ENCODE data around the gene SYNPO2. TPM values are rescaled to one million over a fixed set of nuclear protein-coding genes. Genes with fewer than 3 reads are reported as not detected.
"Not testable (repeated sequence)": the region's sequence is repeated elsewhere in the genome, so short reads cannot be mapped to it uniquely, and the experiment has no call there.

Gene SYNPO2
- total RNA-seq, 1 donor from 2014 or later: 0.42 TPM

- Histone ChIP-seq H3K36me3 (ENCODE audit: control insufficient read depth, insufficient read depth, low read length) (no peaks in the 10 kb centered on the region), H3K27me3 (ENCODE audit: control insufficient read depth, insufficient read depth, low read length) (no peaks in the 10 kb centered on the region), H3K4me3 (ENCODE audit: low read depth, low read length) (no peak overlapping the region)
- peak; percentile 69 for TF ChIP-seq CTCF (IDR thresholded peaks at IDR 0.05; ENCODE audit: insufficient read depth, low read length, poor library complexity, severe bottlenecking)
- no peak for DNase-seq (ENCODE audit: low read depth)
Observed at GRCh38 chr4:118969359-118969758, 80.7 kb downstream of the SYNPO2 start.

GRCh38 chr4:118972167-118972566 is 83.5 kb downstream of the SYNPO2 start:
- H3K4me3 ChIP-seq (ENCODE audit: low read depth, low read length): no peak overlapping the region
- no peaks in the 10 kb centered on the region for H3K36me3 ChIP-seq (ENCODE audit: control insufficient read depth, insufficient read depth, low read length)
- no peak for DNase-seq (ENCODE audit: low read depth)
- TF ChIP-seq CTCF (IDR thresholded peaks at IDR 0.05; ENCODE audit: insufficient read depth, low read length, poor library complexity, severe bottlenecking): no peak
- H3K27me3 ChIP-seq (ENCODE audit: control insufficient read depth, insufficient read depth, low read length): no peaks in the 10 kb centered on the region

GRCh38 chr4:118973295-118973694 is 84.6 kb downstream of the SYNPO2 start:
- no peak for DNase-seq (ENCODE audit: low read depth)

GRCh38 chr4:118974758-118975157 is 86.1 kb downstream of the SYNPO2 start:
- Histone ChIP-seq H3K27me3 (ENCODE audit: control insufficient read depth, insufficient read depth, low read length) (no peaks in the 10 kb centered on the region), H3K36me3 (ENCODE audit: control insufficient read depth, insufficient read depth, low read length) (no peaks in the 10 kb centered on the region), H3K4me3 (ENCODE audit: low read depth, low read length) (no peak overlapping the region)
- no peak for TF ChIP-seq CTCF (IDR thresholded peaks at IDR 0.05; ENCODE audit: insufficient read depth, low read length, poor library complexity, severe bottlenecking)
- no peak for DNase-seq (ENCODE audit: low read depth)

More at GRCh38 chr4:118973295-118973694, 84.6 kb downstream of the SYNPO2 start:
- TF ChIP-seq CTCF (IDR thresholded peaks at IDR 0.05; ENCODE audit: insufficient read depth, low read length, poor library complexity, severe bottlenecking): no peak
- no peaks in the 10 kb centered on the region for H3K27me3 ChIP-seq (ENCODE audit: control insufficient read depth, insufficient read depth, low read length)
- H3K36me3 ChIP-seq (ENCODE audit: control insufficient read depth, insufficient read depth, low read length): no peaks in the 10 kb centered on the region
- H3K4me3 ChIP-seq (ENCODE audit: low read depth, low read length): no peak overlapping the region

GRCh38 chr4:118975449-118976192 is 87.0 kb downstream of the SYNPO2 start:
- TF ChIP-seq CTCF (IDR thresholded peaks at IDR 0.05; ENCODE audit: insufficient read depth, low read length, poor library complexity, severe bottlenecking): no peak
- DNase-seq (ENCODE audit: low read depth): no peak
- H3K27me3 ChIP-seq (ENCODE audit: control insufficient read depth, insufficient read depth, low read length): no peaks in the 10 kb centered on the region

GRCh38 chr4:118976193-118976560 is 87.5 kb downstream of the SYNPO2 start:
- not testable (repeated sequence) for DNase-seq (ENCODE audit: low read depth); H3K36me3 ChIP-seq (ENCODE audit: control insufficient read depth, insufficient read depth, low read length); H3K4me3 ChIP-seq (ENCODE audit: low read depth, low read length); H3K27me3 ChIP-seq (ENCODE audit: control insufficient read depth, insufficient read depth, low read length)

More at GRCh38 chr4:118975449-118976192, 87.0 kb downstream of the SYNPO2 start:
- Histone ChIP-seq H3K4me3 (ENCODE audit: low read depth, low read length) (no peak overlapping the region), H3K36me3 (ENCODE audit: control insufficient read depth, insufficient read depth, low read length) (no peaks in the 10 kb centered on the region)

GRCh38 chr4:118977100-118977499 is 88.4 kb downstream of the SYNPO2 start:
- not testable (repeated sequence) for H3K4me3 ChIP-seq (ENCODE audit: low read depth, low read length); H3K27me3 ChIP-seq (ENCODE audit: control insufficient read depth, insufficient read depth, low read length); H3K36me3 ChIP-seq (ENCODE audit: control insufficient read depth, insufficient read depth, low read length); DNase-seq (ENCODE audit: low read depth)
